ENCODE results near the gene ACAA2. TPM values are rescaled to one million over a fixed set of nuclear protein-coding genes. Genes with fewer than 3 reads are reported as not detected.

Gene ACAA2
- total RNA-seq, 1 donor from 2014 or later = 50.6 TPM

DNA sequence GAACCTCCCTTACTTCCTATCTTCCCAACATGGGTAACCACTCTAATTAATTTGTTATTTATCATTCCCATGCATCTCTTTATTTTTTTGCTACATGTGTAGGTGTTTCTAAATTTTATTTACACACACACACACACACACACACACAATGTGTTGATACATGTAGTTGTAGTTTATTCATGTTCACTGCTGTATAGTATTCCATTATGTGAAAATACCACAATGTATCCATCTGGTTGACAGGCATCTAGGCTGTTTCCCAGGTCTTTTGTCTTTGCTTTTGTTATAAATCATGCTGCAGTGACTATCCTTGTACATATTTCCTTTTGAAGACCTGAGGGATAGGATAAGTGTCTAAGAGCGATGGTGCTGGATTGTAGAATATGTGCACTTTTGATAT is 59.7 kb downstream of the ACAA2 start:
- TF ChIP-seq, protein P1, sequence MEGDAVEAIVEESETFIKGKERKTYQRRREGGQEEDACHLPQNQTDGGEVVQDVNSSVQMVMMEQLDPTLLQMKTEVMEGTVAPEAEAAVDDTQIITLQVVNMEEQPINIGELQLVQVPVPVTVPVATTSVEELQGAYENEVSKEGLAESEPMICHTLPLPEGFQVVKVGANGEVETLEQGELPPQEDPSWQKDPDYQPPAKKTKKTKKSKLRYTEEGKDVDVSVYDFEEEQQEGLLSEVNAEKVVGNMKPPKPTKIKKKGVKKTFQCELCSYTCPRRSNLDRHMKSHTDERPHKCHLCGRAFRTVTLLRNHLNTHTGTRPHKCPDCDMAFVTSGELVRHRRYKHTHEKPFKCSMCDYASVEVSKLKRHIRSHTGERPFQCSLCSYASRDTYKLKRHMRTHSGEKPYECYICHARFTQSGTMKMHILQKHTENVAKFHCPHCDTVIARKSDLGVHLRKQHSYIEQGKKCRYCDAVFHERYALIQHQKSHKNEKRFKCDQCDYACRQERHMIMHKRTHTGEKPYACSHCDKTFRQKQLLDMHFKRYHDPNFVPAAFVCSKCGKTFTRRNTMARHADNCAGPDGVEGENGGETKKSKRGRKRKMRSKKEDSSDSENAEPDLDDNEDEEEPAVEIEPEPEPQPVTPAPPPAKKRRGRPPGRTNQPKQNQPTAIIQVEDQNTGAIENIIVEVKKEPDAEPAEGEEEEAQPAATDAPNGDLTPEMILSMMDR (IDR thresholded peaks at IDR 0.05) = no peak
- no peak for TF ChIP-seq POLR2A (IDR thresholded peaks at IDR 0.05)
- TF ChIP-seq POLR2AphosphoS5 (IDR thresholded peaks at IDR 0.05; ENCODE audit: insufficient read depth in 1 of 2, low read depth in 1 of 2) = no peak
- Histone ChIP-seq H3K4me3 (no peak overlapping the region), H3K9me3 (no peaks in the 10 kb centered on the region), H3K36me3 (no peaks in the 10 kb centered on the region), H3K4me1 (no peaks in the 10 kb centered on the region), H3K27me3 (no peaks in the 10 kb centered on the region), H3K27ac (no peak overlapping the region)
- DNase-seq (ENCODE audit: extremely low spot score in 2 of 2) = no peak
- intact Hi-C loops (cut with DNase I) = no loop called here

DNA sequence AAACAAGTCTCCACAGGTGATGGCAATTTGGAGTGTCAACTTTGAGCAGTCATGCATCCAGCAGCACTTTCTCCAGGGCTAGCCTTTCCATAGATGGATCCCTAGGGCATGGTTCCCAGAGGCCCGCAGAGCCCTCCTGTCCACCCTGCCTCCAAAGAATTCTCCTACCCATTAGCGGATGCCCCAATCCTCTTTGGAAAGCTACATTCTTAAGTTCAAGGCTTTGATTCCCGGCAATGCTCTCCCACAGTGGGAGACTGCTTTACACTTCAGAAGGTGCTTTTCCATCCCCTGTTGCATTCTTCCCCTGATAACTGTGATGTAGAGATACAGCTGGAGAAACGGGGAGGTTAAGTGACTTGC is 61.3 kb downstream of the ACAA2 start:
- no peak for TF ChIP-seq POLR2A (IDR thresholded peaks at IDR 0.05)
- TF ChIP-seq, protein P1 (IDR thresholded peaks at IDR 0.05) = no peak
- no peak for TF ChIP-seq POLR2AphosphoS5 (IDR thresholded peaks at IDR 0.05; ENCODE audit: insufficient read depth in 1 of 2, low read depth in 1 of 2)
- H3K9me3 ChIP-seq = no peaks in the 10 kb centered on the region
- no peaks in the 10 kb centered on the region for H3K36me3 ChIP-seq
- no peaks in the 10 kb centered on the region for H3K4me1 ChIP-seq
- DNase-seq (ENCODE audit: extremely low spot score in 2 of 2) = peak in 1 of 2 donors; percentile 28
- no peaks in the 10 kb centered on the region for H3K27me3 ChIP-seq
- intact Hi-C loops (cut with DNase I) = no loop called here
- H3K27ac ChIP-seq = no peak overlapping the region
- H3K4me3 ChIP-seq = no peak overlapping the region

DNA sequence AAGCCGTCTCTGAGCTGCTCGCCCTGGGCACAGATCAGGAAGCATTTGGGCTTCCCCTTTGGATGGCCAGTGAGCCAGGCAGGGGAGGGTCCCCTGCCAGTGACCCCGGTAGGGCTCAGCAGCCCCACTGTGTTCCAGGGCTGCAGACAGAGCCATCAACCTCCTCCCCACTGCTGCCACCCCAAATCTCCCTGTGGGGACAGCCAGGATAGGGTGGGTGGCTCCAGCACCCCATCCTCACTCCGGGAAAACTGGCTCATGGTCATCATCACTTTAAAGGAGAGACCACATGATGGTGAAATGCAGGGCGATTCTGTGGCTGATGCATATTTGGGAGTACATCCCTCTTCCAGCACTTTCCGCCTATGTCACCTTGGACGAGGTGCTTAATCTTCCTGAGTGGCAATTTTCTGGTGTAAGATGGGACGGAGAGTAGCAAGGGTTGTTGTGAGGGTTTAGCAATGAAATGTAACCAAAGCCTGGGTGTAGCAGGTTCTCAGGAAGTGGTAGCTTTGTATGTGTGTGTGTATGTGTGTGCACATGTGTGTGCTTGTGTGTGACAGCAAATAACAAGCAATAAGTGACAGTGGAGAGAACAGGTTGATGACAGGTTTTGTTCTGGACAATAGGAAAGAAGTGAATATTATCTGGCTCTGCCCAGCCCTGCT is 61.8 kb downstream of the ACAA2 start:
- Histone ChIP-seq H3K4me1 (no peaks in the 10 kb centered on the region), H3K9me3 (no peaks in the 10 kb centered on the region), H3K27me3 (no peaks in the 10 kb centered on the region), H3K4me3 (no peak overlapping the region), H3K36me3 (no peaks in the 10 kb centered on the region), H3K27ac (no peak overlapping the region)
- intact Hi-C loops (cut with DNase I) = no loop called here
- DNase-seq (ENCODE audit: extremely low spot score in 2 of 2) = no peak
- TF ChIP-seq POLR2A (IDR thresholded peaks at IDR 0.05) = no peak
- TF ChIP-seq POLR2AphosphoS5 (IDR thresholded peaks at IDR 0.05; ENCODE audit: insufficient read depth in 1 of 2, low read depth in 1 of 2) = no peak
- TF ChIP-seq, protein P1 (IDR thresholded peaks at IDR 0.05) = no peak

DNA sequence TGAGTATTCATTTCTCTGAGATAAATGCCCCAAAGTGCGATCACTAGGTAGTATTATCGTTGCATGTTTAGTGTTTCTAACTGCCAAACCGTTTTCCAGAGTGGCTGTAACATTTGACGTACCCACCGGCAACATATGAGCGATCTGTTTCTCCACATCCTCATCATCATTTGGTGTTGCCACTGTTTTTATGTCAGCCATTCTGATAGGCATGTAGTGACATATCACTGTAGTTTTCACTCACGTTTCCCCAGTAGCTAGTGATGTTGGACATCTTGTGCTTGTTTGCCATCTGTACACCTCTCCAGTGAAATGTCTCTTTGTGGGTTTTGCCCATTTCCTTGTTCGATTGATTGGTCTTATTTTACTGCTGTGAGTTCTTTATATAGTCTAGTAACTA is 63.8 kb downstream of the ACAA2 start:
- Histone ChIP-seq H3K9me3 (no peaks in the 10 kb centered on the region), H3K36me3 (no peaks in the 10 kb centered on the region), H3K4me1 (no peaks in the 10 kb centered on the region), H3K27me3 (no peaks in the 10 kb centered on the region), H3K4me3 (no peak overlapping the region), H3K27ac (no peak overlapping the region)
- intact Hi-C loops (cut with DNase I) = no loop called here
- TF ChIP-seq POLR2A (IDR thresholded peaks at IDR 0.05) (no peak), POLR2AphosphoS5 (IDR thresholded peaks at IDR 0.05; ENCODE audit: insufficient read depth in 1 of 2, low read depth in 1 of 2) (no peak)
- TF ChIP-seq, protein P1 (IDR thresholded peaks at IDR 0.05) = no peak
- DNase-seq (ENCODE audit: extremely low spot score in 2 of 2) = no peak

DNA sequence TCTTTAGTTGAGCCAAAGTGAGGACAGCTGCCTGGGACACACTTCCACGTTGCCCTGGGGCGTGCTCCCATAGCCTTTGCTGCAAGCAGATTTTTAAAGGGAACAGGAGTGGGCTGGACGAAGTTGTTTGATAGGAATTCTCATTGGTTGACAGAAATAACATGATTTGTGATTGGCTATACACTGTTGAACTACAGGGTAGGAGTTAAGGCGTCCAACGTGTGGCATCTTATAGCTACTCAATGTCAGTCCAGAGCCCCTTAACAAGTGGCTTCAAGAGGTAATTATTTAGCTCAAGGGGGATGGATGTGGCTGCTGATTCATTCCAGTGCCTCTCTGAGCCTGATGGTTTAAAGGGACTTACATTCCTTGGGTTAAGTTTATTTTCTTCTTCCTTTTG is 65.5 kb downstream of the ACAA2 start:
- H3K4me1 ChIP-seq = peaks cover 4% of the 10 kb centered on the region
- DNase-seq (ENCODE audit: extremely low spot score in 2 of 2) = no peak
- H3K27me3 ChIP-seq = no peaks in the 10 kb centered on the region
- intact Hi-C loops (cut with DNase I) = no loop called here
- H3K36me3 ChIP-seq = no peaks in the 10 kb centered on the region
- H3K27ac ChIP-seq = no peak overlapping the region
- TF ChIP-seq, protein P1 (IDR thresholded peaks at IDR 0.05) = no peak
- TF ChIP-seq POLR2A (IDR thresholded peaks at IDR 0.05) = no peak
- TF ChIP-seq POLR2AphosphoS5 (IDR thresholded peaks at IDR 0.05; ENCODE audit: insufficient read depth in 1 of 2, low read depth in 1 of 2) = no peak
- no peaks in the 10 kb centered on the region for H3K9me3 ChIP-seq
- no peak overlapping the region for H3K4me3 ChIP-seq
